HCT116 (cell line): Measurements from ENCODE around the gene CEP97. TPM values are rescaled to one million over a fixed set of nuclear protein-coding genes. Genes with fewer than 3 reads are reported as not detected.

Experiments used
- ATAC-seq: fragments of 200-7000 bp; cut with Tn5 transposase; 2 replicates; pipeline ENCODE4 v1.9.1; 2020; ENCODE audit warnings: mild to moderate bottlenecking, moderate library complexity
- BruUV-seq: library from RNA; stranded (reverse); fragments of 400-500 nt; replicated peaks from 2 replicates; lab custom pipeline; 2021; lab: Mats Ljungman, UMichigan
- CTCF ChIA-PET: fragments of 300-600 bp; sonication (Branson Sonifier 250); formaldehyde crosslinking; loops from one replicate; lab custom pipeline; 2021; ENCODE audit warnings: antibody characterized with exemption; lab: Charles Lee
- POLR2A ChIA-PET: fragments of 300-600, 350-600 bp; sonication (Branson Sonifier 250); formaldehyde crosslinking; loops from one replicate; lab custom pipeline; 2021; ENCODE audit warnings: antibody characterized with exemption; lab: Charles Lee
- RAD21 ChIA-PET, 2 experiments: fragments of 300-600 bp; sonication (Branson Sonifier 250); formaldehyde crosslinking; loops; one replicate each; lab custom pipeline; 2023; ENCODE audit warnings: low total read pairs in 2 of 2; ENCODE audit not compliant: uncharacterized antibody in 2 of 2, unreplicated experiment in 2 of 2, low non-redundant PET in 1 of 2; lab: Charles Lee
- DNase-seq: peaks from one replicate; pipeline ENCODE4 v3.0.0-alpha.2; 2010; ENCODE audit warnings: low read depth, low spot score
- H2AFZ ChIP-seq: fragments of 200-600 bp; shearing (Covaris generic), sonication (generic); 2 replicates; pipeline ENCODE4 v1.6.1; 2017; ENCODE audit warnings: low read depth, mixed run types, mixed read lengths, antibody characterized with exemption, low read length; ENCODE audit not compliant: poor library complexity, severe bottlenecking
- H3K27ac ChIP-seq: 2 replicates; pipeline ENCODE4 v1.5.1; 2012; ENCODE audit warnings: low read depth, low read length
- H3K27me3 ChIP-seq: fragments of 200-600 bp; sonication (generic); 2 replicates; pipeline ENCODE4 v1.6.1; 2016; ENCODE audit warnings: mixed run types, low read length, mixed read lengths; ENCODE audit not compliant: insufficient read depth
- H3K36me3 ChIP-seq, 2 experiments: fragments of 200-500 bp in 1 of 2; fragments of 200-600 bp in 1 of 2; sonication (Bioruptor generic) in 1 of 2; sonication (generic) in 1 of 2; 2 replicates each; pipeline versions ENCODE4 v1.5.1 to v1.6.1; 2014 to 2016; ENCODE audit warnings: low read length in 2 of 2, inconsistent platforms in 1 of 2, mixed read lengths in 1 of 2, mixed run types in 1 of 2; ENCODE audit not compliant: insufficient read depth in 2 of 2, control insufficient read depth in 1 of 2
- H3K4me1 ChIP-seq, 2 experiments: fragments of 200-600 bp in 1 of 2; sonication (generic) in 1 of 2; 2 replicates each; pipeline versions ENCODE4 v1.5.1 to v1.6.1; 2012 to 2017; ENCODE audit warnings: low read length in 2 of 2, inconsistent platforms in 1 of 2, mild to moderate bottlenecking in 1 of 2, mixed read lengths in 1 of 2, mixed run types in 1 of 2, moderate library complexity in 1 of 2; ENCODE audit not compliant: insufficient read depth in 2 of 2, control insufficient read depth in 1 of 2
- H3K4me2 ChIP-seq: fragments of 200-600 bp; sonication (generic); 2 replicates; pipeline ENCODE4 v1.6.1; 2017; ENCODE audit warnings: mixed run types, low read length, mixed read lengths
- H3K4me3 ChIP-seq, 2 experiments: fragments of 200-600 bp in 1 of 2; sonication (generic) in 1 of 2; replicated peaks in 1 of 2; 2 replicates each; pipeline ENCODE4 v1.5.1; 2011 to 2016; ENCODE audit warnings: low read length in 2 of 2, control low read depth in 1 of 2, low read depth in 1 of 2, mild to moderate bottlenecking in 1 of 2, mixed read lengths in 1 of 2, mixed run types in 1 of 2
- H3K79me2 ChIP-seq: fragments of 200-600 bp; sonication (generic); 2 replicates; pipeline ENCODE4 v1.6.1; 2017; ENCODE audit warnings: mild to moderate bottlenecking, mixed run types, low read length, moderate library complexity, mixed read lengths; ENCODE audit not compliant: insufficient read depth
- H3K9ac ChIP-seq: fragments of 200-600 bp; sonication (generic); 2 replicates; pipeline ENCODE4 v1.6.1; 2016; ENCODE audit warnings: low read length, mixed read lengths
- H3K9me2 ChIP-seq: fragments of 200-600 bp; sonication (generic), shearing (Covaris generic); 2 replicates; pipeline ENCODE4 v1.6.1; 2017; ENCODE audit warnings: mixed run types, mild to moderate bottlenecking, moderate library complexity; ENCODE audit not compliant: insufficient read depth
- H3K9me3 ChIP-seq, 2 experiments: fragments of 200-500 bp in 1 of 2; fragments of 200-600 bp in 1 of 2; sonication (Bioruptor generic) in 1 of 2; sonication (generic) in 1 of 2; 2 replicates each; pipeline ENCODE4 v1.6.1; 2014 to 2017; ENCODE audit warnings: low read length in 2 of 2, mixed read lengths in 2 of 2, inconsistent platforms in 1 of 2, low read depth in 1 of 2, mild to moderate bottlenecking in 1 of 2, mixed run types in 1 of 2, moderate library complexity in 1 of 2; ENCODE audit not compliant: control insufficient read depth in 1 of 2, insufficient read depth in 1 of 2
- H4K20me1 ChIP-seq: fragments of 200-600 bp; sonication (generic), shearing (Covaris generic); 2 replicates; pipeline ENCODE4 v1.6.1; 2017; ENCODE audit warnings: mixed run types, mild to moderate bottlenecking, moderate library complexity; ENCODE audit not compliant: insufficient read depth
- CBX3 ChIP-seq: IDR thresholded peaks from 2 replicates; pipeline ENCODE4 v1.6.1; 2012; ENCODE audit warnings: low read depth
- CEBPB ChIP-seq: IDR thresholded peaks from 2 replicates; pipeline ENCODE4 v1.6.1; 2012; ENCODE audit warnings: low read depth
- EGR1 ChIP-seq: IDR thresholded peaks from 2 replicates; pipeline ENCODE4 v1.6.1; 2012; ENCODE audit warnings: low read depth
- FOSL1 ChIP-seq: IDR thresholded peaks from 2 replicates; pipeline ENCODE4 v1.6.1; 2012; ENCODE audit warnings: low read depth
- JUND ChIP-seq: IDR thresholded peaks from 2 replicates; pipeline ENCODE4 v1.6.1; 2012
- POLR2A ChIP-seq: IDR thresholded peaks from 2 replicates; pipeline ENCODE4 v1.7.0; 2011; ENCODE audit warnings: borderline replicate concordance; ENCODE audit not compliant: insufficient read depth, insufficient read length; ENCODE audit errors: extremely low read depth
- POLR2AphosphoS5 ChIP-seq: IDR thresholded peaks from 2 replicates; pipeline ENCODE4 v1.6.1; 2011; ENCODE audit warnings: mild to moderate bottlenecking, low read depth, low read length, moderate library complexity
- SP1 ChIP-seq: IDR thresholded peaks from 2 replicates; pipeline ENCODE4 v1.6.1; 2012; ENCODE audit warnings: low read depth
- SRF ChIP-seq: IDR thresholded peaks from 2 replicates; pipeline ENCODE4 v1.6.1; 2012; ENCODE audit warnings: low read depth
- TCF7L2 ChIP-seq: IDR thresholded peaks from 2 replicates; pipeline ENCODE4 v1.7.0; 2011; ENCODE audit warnings: borderline replicate concordance, inconsistent platforms; ENCODE audit not compliant: insufficient read depth, insufficient read length; ENCODE audit errors: extremely low read depth
- ZFX ChIP-seq: fragments of 450-650 bp; IDR thresholded peaks from 2 replicates; pipeline ENCODE4 v1.6.1; 2017
- intact Hi-C: fragments of 100-400 bp; cut with micrococcal nuclease; formaldehyde crosslinking; loops from 2 replicates; pipeline ENCODE4 v1.10.0; 2022
- total RNA-seq: library from RNA; stranded (reverse); gene quantifications from one replicate; pipeline ENCODE4 v1.2.1, GENCODE V29; 2021; ENCODE audit not compliant: unreplicated experiment
- TF ChIP-seq, protein P1 (sequence below): IDR thresholded peaks from 2 replicates; pipeline ENCODE4 v1.6.1; 2012; ENCODE audit warnings: low read depth
- TF ChIP-seq, protein P2 (sequence below), 3 experiments: fragments of 200-600 bp in 1 of 3; sonication (generic) in 1 of 3; IDR thresholded peaks in 2 of 3; conservative IDR thresholded peaks in 1 of 3; 2 replicates each; pipeline ENCODE4 v1.5.1; 2012 to 2017; ENCODE audit warnings: low read depth in 2 of 3, low read length in 2 of 3, antibody characterized with exemption in 1 of 3, borderline replicate concordance in 1 of 3, control low read depth in 1 of 3, mild to moderate bottlenecking in 1 of 3, mixed read lengths in 1 of 3, mixed run types in 1 of 3, moderate library complexity in 1 of 3; ENCODE audit not compliant: insufficient read depth in 1 of 3

CEP97 gene
- total RNA-seq, 1 experiment from 2014 or later: 15.7 TPM

DNA sequence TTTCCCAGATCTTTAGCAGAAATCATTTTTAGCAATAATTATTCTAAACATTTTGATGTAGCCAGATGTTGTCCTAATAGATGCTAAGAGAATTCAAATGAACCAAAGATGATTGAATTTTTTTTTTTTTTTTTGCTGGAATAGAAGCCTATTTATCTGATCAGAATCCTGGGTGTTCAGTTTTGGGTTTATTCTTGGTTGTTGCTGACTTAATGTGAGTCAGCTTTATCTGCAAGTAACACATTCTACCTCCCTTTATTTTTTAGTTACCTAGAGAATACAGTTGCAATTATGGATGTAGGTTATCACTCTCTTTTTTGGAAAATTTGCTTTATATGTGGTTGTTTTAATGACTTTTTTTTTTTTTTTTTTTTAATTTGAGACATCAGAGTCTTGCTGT, 6.4 kb downstream of the CEP97 start:
- H3K4me3 ChIP-seq: no peak overlapping the region
- no TSS peak for BruUV-seq

More for the DNA sequence above, 6.4 kb downstream of the CEP97 start:
- intact Hi-C loops: no loop called here
- Histone ChIP-seq H3K36me3 (peaks cover 37 to 38% of the 10 kb centered on the region in 2 experiments; a peak in 3 of 4 replicates), H4K20me1 (no peaks in the 10 kb centered on the region), H3K79me2 (0 out of 2 replicates have a peak, but pooled peaks cover 2% of the 10 kb centered on the region), H3K4me1 (peaks cover 2 to 3% of the 10 kb centered on the region in 2 experiments; a peak in 3 of 4 replicates), H2AFZ (no peak overlapping the region), H3K4me2 (no peak overlapping the region), H3K27ac (no peak overlapping the region), H3K27me3 (no peaks in the 10 kb centered on the region), H3K9ac (no peak overlapping the region), H3K9me2 (no peaks in the 10 kb centered on the region), H3K9me3 (no peaks in the 10 kb centered on the region)
- CTCF ChIA-PET: no interaction called here
- DNase-seq (no peak), ATAC-seq (no peak)
- RAD21 ChIA-PET: no interaction called here
- TF ChIP-seq EGR1 (no peak), POLR2A (no peak), TCF7L2 (no peak), ZFX (no peak), FOSL1 (no peak), JUND (no peak), CBX3 (no peak), SRF (no peak), POLR2AphosphoS5 (no peak), SP1 (no peak), CEBPB (no peak)
- TF ChIP-seq, protein P1, sequence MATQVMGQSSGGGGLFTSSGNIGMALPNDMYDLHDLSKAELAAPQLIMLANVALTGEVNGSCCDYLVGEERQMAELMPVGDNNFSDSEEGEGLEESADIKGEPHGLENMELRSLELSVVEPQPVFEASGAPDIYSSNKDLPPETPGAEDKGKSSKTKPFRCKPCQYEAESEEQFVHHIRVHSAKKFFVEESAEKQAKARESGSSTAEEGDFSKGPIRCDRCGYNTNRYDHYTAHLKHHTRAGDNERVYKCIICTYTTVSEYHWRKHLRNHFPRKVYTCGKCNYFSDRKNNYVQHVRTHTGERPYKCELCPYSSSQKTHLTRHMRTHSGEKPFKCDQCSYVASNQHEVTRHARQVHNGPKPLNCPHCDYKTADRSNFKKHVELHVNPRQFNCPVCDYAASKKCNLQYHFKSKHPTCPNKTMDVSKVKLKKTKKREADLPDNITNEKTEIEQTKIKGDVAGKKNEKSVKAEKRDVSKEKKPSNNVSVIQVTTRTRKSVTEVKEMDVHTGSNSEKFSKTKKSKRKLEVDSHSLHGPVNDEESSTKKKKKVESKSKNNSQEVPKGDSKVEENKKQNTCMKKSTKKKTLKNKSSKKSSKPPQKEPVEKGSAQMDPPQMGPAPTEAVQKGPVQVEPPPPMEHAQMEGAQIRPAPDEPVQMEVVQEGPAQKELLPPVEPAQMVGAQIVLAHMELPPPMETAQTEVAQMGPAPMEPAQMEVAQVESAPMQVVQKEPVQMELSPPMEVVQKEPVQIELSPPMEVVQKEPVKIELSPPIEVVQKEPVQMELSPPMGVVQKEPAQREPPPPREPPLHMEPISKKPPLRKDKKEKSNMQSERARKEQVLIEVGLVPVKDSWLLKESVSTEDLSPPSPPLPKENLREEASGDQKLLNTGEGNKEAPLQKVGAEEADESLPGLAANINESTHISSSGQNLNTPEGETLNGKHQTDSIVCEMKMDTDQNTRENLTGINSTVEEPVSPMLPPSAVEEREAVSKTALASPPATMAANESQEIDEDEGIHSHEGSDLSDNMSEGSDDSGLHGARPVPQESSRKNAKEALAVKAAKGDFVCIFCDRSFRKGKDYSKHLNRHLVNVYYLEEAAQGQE: no peak
- TF ChIP-seq, protein P2, sequence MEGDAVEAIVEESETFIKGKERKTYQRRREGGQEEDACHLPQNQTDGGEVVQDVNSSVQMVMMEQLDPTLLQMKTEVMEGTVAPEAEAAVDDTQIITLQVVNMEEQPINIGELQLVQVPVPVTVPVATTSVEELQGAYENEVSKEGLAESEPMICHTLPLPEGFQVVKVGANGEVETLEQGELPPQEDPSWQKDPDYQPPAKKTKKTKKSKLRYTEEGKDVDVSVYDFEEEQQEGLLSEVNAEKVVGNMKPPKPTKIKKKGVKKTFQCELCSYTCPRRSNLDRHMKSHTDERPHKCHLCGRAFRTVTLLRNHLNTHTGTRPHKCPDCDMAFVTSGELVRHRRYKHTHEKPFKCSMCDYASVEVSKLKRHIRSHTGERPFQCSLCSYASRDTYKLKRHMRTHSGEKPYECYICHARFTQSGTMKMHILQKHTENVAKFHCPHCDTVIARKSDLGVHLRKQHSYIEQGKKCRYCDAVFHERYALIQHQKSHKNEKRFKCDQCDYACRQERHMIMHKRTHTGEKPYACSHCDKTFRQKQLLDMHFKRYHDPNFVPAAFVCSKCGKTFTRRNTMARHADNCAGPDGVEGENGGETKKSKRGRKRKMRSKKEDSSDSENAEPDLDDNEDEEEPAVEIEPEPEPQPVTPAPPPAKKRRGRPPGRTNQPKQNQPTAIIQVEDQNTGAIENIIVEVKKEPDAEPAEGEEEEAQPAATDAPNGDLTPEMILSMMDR (IDR thresholded peaks at IDR 0.05 in 2 of 3, conservative IDR thresholded peaks at IDR 0.05 in 1 of 3; ENCODE audit: borderline replicate concordance in 1 of 3, insufficient read depth in 1 of 3, low read depth in 2 of 3, low read length in 2 of 3): no peak
- POLR2A ChIA-PET: no interaction called here
